CD4-positive, alpha-beta T cell treated with Interleukin-1 beta for 1 hour (primary cell): ENCODE measurements around the gene PLEKHO2.

ENCODE experiments used
- DNase-seq, 2 donors: peaks; one replicate each; pipeline ENCODE4 v3.0.0-alpha.2; 2020 to 2022

PLEKHO2 gene

DNA sequence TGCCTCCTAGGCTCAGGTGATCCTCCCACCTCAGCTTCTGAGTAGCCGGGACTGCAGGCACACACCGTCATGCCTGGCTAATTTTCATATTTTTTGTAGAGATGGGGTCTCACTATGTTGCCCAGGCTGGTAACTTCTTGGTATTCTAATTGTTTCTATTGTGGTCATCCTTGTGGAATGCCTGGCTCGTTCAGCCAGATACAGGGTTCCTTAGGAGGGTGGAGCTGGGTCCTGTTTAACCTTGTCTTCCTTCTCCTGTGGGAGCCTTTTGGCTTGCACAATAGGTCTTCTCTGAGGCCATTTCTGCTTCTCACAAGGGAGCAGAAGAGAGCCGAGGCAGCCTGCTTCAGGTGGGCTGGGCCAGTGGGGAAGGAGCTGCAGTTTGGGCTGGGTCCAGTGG, 15.7 kb downstream of the PLEKHO2 start:
- DNase-seq = no peak

DNA sequence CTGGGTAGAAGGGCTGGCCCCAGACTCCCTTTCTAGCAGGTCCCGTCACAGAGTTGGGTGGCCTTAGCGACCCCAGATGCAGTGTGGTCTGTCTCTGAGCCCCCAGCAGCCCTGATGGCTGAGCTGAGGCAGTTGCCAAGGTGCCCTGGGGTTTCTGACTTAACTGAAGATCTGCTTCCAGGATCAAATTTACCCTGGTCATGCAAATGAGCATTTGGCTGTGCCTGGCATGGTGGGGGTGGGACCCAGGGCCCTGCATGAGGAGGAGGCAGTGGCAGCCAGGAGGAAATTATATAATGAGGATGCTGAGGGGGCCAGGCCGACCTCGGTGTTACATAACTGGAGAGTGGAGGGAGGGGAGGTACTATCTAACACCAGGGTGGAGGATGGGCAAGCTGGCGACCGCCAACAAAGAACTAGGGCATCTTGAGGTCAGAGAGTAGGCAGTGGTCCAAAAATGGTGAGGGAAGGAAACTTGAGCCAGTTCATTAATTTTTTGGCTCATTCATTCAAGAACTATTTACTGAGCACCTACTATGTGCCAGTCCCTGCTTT, 16.4 kb downstream of the PLEKHO2 start:
- peak in 1 of 2 donors; percentile 30 for DNase-seq

DNA sequence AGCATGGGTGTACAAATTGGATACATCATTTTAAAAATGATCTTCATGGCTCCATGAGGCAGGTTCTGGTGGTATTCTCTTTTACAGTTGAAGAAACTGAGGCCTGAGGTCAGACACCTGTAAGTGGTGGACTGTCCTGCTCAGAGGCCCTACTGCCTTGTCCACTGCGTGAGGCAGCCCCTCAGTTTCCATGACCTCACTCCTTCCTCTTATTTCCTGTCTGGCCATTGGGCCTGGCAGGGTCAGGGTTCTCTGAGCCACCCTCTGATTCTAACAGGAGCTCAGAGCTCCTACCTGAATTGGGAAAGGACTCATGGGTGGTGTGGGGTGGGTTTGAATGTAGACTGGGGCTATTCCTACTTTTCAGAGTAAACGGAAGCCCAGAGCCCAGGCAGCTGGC, 17.5 kb downstream of the PLEKHO2 start:
- no peak for DNase-seq

DNA sequence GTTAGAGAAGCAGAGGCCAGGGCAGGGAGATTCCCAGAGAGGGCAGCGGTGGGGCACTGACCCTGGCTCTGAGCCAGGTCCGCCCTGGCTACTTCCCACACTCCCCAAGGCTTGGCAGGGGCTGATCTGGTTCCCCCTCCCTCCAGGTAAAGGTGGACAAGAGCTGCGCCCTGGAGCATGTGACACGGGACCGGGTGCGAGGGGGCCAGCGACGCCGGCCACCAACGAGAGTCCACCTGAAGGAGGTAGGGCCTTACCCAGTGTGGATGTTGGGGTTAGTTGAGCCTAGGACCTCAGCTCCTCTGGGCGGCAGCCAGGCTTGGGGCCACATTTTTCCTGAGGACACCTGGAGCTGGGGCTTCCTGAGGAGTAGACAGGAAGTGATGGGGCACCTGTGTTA, 19.6 kb downstream of the PLEKHO2 start:
- no peak for DNase-seq

DNA sequence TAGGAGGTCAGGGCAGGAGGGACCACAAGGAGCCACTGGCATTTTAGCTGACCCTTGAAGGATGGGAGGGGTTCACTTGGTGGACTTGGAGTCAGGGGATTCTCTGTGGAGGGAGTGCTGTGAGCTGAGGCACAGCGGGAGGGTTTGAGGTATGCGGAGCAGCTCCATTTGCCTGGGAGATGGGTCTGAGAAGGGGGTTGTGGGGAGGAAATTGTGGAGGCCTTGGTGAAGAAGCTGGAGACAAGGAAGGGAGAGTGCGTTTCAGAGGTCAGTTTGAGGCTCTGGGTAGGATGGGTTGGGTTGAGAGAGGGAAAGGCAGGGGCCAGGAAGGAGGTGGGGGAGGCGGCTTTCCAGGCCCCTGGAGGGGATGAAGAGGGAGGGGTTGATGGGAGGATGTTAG, 20.2 kb downstream of the PLEKHO2 start:
- no peak for DNase-seq

DNA sequence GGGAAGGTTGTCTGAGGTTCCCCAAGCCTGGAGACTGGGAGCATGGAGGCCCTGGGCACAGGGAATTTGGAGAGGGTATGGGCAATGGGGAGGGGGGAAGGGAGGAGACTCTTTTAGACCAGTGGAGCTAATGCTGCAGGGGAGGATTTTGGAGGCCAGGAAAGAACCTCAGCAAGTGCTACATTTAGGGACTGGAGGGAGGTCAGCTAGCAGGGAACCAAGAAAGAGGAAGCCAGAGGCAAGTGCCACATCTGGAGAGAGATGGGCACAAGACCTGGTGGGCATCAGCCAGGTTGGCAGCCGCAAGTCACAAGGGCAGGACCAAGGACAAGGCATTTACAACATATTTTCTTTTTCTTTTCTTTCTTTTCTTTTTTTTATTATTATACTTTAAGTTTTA, 20.7 kb downstream of the PLEKHO2 start:
- no peak for DNase-seq

DNA sequence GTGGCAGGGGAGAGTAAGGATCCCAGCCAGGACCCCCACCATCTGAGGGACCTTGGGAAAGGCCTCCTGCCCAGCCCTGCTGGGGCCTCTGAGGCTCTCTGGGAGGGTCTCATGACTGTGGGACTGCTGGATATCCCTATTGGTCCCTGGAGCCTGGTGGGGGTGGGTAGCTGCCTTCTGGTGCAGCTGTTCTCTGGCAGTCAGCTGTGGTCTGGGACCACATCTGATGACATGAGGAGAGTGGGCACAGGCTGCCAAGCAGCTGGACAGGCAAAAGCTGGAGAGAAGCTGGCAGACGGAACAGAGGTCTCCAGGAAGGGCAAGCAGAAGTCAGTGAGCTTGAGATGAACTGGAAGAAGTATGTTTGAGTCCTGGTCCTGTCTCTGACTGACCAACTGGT, 22.4 kb downstream of the PLEKHO2 start:
- DNase-seq = no peak

DNA sequence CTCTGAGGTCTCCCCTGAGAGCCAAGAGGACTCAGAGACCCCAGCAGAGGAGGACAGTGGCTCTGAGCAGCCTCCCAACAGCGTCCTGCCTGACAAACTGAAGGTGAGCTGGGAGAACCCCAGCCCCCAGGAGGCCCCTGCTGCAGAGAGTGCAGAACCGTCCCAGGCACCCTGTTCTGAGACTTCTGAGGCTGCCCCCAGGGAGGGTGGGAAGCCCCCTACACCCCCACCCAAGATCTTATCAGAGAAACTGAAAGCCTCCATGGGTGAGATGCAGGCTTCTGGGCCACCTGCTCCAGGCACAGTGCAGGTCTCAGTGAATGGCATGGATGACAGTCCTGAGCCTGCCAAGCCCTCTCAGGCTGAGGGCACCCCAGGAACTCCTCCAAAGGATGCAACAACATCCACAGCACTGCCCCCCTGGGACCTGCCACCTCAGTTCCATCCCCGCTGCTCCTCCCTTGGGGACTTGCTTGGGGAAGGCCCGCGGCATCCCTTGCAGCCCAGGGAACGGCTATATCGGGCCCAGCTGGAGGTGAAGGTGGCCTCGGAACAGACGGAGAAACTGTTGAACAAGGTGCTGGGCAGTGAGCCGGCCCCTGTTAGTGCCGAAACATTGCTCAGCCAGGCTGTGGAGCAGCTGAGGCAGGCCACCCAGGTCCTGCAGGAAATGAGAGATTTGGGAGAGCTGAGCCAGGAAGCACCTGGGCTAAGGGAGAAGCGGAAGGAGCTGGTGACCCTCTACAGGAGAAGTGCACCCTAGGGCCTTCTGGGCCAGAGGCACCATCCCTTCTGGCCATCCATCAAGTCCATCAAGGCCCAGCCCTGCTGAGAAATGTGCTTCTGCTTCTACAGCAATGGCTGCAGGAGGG, 23.6 kb downstream of the PLEKHO2 start:
- DNase-seq = no peak

DNA sequence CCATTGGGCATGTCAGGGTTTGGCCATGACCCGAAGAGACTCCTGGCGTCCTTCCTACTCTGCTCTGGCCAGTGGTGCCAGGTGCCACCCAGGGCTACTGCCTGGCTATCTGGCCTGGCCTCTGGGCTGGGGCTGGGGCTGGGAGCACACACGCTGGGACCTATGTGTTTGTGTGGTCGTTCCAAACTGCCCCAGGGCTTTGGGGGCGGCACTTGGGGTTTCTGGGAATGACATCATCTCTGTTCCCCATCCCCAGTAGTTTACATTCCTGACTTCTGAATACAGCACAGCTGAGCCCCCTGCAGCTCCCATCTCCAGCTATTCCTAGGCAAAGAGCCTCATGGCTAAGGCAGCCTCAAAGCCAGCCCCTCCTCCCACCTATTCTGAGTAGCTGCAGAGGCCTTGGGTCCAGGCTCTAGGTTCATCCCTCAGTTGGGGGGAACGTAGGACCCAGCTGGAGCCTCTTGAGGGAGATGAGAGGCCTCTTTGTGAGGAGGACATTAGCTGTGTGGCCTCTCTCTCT, 24.3 kb downstream of the PLEKHO2 start:
- no peak for DNase-seq

DNA sequence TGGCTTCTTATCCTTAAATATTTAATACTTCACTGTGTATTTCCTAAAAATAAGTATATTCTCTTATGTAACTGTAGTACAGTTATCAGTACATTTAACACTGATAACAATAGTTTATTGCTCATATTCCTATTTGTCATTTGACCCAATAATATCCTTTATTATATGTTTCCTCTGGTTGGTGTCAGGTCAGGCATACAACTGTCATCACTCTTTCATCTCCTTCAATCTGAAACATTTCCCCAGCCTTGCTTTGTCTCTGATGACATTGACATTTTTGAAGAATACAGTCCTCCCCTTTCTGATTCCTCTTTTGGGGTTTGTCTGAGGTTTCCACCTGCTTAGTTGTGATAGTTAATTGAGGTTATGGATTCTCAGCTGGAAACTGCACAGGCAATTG, 27.8 kb downstream of the PLEKHO2 start:
- DNase-seq = no peak

DNA sequence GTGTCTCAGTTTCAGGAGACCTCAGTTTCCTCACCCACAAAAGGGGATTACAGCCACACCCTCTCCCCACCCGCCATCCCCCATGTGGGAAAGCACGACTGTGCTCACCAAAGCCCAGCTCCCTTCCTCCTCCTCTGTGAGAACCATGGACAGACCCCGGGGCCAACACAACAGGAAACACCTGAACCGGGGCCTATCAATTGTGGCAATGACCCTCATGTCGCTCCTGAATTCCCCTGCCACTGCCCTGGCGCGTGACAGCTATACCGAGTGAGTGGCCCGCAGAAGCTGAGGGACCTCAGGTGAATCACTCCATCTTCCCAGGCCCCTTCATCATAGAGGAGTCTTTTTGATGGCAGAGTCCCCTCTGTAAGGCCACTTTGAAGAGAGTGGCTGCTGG, 28.6 kb downstream of the PLEKHO2 start:
- peak in 1 of 2 donors; percentile 17 for DNase-seq

DNA sequence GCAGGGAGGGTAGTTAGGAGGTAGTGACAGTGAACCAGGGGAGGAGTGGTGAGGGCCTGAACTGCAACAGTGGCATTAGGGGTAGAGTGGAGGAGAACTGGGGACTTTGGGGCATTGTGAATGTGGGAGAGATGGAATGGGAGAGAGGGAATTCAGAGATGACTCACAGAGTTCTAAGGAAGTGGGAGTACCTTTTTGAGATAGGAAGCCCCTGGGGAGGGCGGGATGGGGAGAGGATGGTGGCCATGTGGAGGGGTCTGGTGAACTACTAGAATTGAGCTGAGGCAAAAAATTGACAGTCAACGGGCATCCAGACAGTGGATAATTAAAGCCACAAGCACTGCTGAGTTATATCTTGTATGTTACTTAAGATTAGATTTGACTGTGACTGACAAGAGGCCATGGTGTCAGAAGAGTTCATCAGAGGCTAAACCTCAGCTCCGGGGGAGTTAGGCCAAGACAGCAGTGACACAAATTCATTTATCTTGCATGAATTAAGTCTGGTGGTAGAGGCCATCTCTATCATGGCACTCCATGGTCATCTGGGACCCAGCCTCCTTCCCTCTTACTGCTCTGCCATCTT, 34.0 kb downstream of the PLEKHO2 start:
- no peak for DNase-seq

DNA sequence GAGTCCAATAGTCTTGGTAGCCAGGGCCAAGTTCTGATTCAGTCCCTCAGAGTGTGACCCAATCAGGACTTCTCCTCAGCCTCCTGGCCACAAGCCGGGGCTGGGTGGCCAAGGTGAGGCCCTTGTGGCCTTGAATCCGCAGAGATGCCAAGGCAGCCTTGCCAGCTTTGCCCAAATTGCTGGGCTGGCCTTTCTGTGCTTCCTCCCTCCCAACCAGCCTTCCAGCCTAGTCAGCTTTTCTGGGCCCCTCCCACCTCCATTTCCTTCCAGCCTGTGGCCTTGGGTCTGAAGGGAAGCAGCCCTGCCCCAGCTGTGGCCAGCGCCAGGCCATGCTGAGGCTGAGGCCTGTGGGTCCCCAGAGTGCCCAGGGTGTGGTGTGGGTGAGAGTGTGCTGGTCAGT, 35.7 kb downstream of the PLEKHO2 start:
- DNase-seq = peak in 1 of 2 donors; percentile 52

DNA sequence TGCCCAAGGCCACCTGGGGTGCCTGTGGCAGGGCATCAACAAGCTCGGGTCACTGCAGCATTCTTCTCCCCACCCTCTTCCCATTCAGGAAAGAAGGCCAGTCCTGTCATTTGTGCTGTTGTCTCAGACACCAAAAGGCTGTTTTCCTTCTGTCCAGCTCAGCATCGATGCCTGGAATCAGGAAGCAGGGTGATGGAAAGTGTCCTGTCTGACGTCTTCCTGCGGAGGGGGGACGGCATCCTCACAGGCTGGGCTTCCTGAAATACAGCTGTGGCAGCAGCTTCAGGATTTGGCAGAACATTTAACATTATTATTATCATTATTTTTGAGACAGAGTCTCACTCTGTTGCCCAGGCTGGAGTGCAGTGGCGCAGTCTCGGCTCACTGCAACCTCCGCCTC, 37.0 kb downstream of the PLEKHO2 start:
- DNase-seq = no peak

DNA sequence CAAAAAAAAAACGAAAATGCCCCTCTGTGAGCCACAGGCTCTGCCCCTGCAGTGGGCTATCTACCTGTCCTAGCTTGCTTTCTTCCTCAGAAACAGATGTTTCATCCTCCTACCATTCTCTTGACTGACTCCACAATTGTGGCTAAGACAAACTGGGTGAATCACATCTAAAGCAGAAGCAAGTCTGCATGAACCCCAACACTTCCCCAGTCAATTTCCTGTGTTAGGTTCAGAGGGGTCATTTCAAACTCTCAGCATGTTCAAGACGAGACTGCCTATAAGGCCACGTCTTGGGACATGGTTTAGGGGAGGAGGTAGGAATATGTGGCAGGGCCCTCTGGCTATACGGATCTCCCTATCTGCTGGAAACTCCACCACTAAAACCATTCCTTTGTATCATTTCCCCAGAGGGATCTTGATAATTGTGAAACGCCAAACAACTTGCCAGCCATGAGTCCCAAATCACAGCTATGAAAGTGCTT, 41.4 kb downstream of the PLEKHO2 start:
- peak; percentile 54 to 67 for DNase-seq

DNA sequence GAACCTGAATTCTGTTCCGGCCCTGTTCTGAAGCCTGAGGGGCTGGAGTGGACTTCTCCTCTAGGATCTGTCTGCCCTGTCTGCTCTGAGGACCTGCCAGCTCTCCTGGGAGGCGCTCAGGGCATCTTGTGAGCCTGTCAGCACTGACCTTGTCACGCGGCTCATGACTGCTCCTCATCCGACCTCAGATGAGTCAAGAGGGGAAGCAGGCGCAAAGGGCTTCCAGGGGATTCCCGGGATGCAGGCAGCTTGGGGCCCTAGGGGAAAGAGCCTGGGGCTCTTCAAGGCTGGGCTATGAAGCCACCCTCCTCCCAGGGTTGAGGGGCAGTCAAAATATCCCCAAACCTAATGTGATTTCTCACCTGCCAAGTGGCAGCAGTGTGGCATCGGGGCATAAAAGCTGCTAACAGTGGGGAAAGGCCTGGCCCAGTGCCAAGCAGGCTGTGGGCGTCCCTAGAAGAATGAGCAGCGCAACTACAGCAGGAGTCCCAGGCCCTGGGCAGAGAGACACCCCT, 42.3 kb downstream of the PLEKHO2 start:
- peak; percentile 75 to 86 for DNase-seq

DNA sequence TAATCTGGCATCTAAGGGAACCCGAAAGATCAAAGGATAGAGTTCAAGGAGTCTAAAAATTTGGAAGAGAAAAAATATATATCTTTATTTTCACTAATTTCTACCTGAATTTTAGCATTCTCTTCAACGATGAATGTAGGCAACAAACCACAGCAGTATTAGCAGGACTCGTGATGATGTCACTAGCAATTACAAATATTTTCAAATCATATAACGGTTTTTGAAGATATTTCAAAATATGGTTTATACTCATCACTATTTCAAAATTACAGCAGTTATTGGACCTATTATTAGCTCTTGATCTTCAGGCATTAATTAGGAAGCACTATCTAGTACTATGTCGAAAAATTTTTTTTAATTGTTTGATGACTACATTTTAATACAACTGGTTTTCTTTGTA, 43.0 kb downstream of the PLEKHO2 start:
- DNase-seq = no peak

DNA sequence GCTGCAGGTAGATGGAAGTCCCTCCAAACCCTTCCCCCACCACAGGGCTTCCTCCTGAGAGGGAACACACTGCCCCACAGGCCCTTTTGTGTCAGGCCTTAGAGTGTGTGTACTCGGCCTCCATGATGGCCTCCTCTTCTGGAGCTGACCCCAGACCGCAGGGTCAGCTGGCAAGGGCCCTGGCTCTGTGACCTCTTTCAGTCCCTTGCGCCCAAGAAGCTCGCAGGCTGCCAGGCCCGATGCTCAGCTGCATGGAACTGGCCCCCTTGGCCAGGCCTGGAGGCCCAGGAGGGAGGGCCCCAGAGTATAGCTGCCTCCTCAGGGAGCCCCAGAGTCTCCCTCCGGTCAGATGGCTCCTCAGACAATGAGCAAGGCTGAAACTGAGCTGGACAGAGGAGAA, 46.6 kb downstream of the PLEKHO2 start:
- DNase-seq = no peak

DNA sequence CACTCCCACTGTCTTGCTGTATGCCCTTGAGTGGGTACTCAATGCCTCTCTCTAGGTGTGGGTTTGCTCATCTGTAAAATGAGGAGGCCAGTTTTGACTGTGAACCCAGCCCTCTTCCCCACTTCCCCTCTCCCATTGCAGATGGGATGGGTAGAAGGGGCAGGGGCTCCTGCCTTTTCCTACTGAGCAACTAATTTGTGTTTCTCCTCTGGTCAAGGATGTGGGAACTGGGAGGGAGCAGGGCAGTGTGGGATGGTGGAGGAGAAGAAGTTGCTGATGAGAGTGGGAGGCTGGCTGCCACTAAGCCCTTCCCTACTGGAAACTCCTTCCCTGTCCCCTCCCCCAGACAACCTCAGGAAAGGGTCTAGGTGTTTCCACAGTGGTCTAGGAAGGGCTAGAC, 49.8 kb downstream of the PLEKHO2 start:
- DNase-seq = no peak

DNA sequence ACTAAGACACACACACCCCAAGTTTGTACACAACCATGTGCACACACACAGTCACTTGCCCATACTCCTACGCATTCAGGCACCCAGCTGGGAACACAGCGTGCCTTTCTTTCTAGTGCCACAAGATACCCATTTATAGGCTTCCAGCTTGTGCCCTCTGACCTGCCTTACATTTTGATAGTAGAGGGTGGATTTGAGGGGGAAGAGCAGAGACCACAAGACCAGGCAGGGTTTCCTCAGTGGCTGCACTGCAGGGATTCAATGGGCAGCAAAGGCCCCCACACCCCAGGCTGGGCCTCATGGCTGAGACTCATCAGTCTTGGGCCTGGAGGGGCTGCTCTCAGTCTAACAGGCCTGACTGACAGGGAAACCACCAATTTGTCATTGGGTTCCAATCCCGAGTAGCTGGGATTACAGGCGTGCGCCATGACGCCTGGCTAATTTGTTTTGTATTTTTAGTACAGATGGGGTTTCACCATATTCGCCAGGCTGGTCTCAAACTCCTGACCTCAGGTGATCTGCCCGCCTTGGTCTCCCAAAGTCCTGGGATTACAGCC, 51.2 kb downstream of the PLEKHO2 start:
- DNase-seq = peak in 1 of 2 donors; percentile 22

DNA sequence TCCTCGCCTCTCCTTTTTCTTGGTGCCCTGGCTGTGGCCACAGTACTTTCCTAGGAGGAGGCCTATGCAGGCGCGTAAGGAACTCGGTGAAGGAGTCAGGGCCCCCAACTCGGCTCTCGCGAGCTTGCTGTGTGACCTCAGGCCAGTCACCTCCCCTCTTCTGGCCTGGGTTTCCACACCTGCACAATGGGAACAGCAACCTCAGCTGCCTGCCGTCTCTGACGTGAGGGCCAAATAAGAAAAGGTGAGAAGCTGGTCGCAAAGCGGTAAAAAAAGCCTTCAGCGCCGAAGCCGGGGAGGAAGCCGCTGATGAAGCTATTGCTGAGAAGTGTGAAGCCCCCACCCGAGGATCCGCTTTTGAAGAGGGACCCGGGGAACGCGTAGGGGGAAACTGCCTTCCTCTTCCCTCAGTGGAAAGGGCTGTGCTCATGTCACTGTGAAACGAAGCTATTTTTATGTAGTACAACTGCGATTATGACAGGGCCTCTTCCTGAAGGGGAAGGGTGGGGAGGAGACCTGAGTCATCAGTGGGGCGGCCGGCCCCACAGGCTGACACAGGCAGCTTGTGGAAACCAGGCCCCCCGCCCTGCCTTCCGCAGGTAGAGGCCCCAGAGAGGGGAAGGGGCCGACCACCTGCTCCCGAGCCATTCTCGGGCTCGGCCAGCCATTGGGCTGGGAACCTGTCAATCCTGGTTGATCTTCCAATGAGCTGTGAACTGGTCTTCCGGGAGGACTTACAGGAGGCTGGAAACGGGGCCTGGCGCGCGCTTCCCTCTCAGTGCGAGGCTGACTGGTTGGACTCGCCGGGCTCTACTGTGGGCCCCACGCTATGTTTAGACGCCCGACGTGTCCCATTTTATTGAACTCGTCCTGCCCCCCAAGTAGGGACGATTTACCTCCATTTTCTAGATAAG, 52.0 kb downstream of the PLEKHO2 start:
- DNase-seq = peak; percentile 97

DNA sequence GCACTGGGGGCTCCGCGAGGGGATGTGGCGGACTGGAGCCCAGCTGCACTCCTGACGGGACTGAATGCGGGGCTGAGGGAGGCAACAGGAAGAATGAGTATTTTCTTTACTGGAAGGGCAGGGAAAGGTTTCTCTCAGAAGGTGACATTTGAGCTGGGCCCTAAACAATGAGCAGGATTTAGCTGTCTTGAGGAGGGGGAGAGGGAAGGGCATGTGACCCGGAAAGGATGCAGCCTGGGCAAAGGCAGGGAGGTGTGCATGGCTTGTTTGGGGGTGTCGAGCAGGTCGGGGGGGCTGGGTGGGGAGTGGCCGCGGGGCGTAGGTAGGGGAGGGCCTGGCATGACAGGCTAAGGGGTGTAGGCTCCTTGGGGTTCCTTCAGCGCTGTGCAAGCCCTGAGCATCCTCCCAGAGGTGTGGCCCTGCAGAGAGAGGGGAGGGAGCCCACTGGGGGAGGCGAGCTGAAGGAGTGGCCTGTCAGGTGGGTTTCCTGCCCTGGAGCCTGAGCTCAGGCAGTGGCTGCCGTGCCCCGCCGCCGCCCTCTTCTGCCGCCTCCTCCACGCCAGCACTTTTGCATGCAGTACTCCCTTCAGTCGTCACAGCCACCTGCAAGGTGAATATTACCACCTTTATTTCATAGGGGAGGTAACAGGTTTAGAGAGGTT, 52.8 kb downstream of the PLEKHO2 start:
- DNase-seq = peak; percentile 88 to 89
